ENCODE results near the gene P2RY6. TPM values are rescaled to one million over a fixed set of nuclear protein-coding genes. Genes with fewer than 3 reads are reported as not detected.

P2RY6 gene
- total RNA-seq, 1 experiment from 2014 or later: 0.15 TPM

GRCh38 chr11:73324665-73325035 lies 52.5 kb downstream of the P2RY6 start:
- Histone ChIP-seq H3K4me1 (ENCODE audit: control insufficient read depth in 1 of 2, insufficient read depth in 2 of 2, low read length in 2 of 2) (peaks cover 42 to 55% of the 10 kb centered on the region in 2 experiments), H3K27me3 (ENCODE audit: insufficient read depth, low read length) (no peaks in the 10 kb centered on the region), H3K79me2 (ENCODE audit: insufficient read depth, low read length) (no peaks in the 10 kb centered on the region), H3K27ac (ENCODE audit: low read depth, low read length) (no peak overlapping the region), H3K4me3 (replicated peaks in 1 of 2; ENCODE audit: low read depth in 1 of 2, low read length in 2 of 2) (no peak overlapping the region), H2AFZ (ENCODE audit: low read depth, low read length, poor library complexity, severe bottlenecking) (no peak overlapping the region), H3K9me3 (ENCODE audit: control insufficient read depth in 1 of 2, insufficient read depth in 1 of 2, low read depth in 1 of 2, low read length in 2 of 2) (no peaks in the 10 kb centered on the region), H3K4me2 (ENCODE audit: low read length) (no peak overlapping the region), H4K20me1 (ENCODE audit: insufficient read depth) (no peaks in the 10 kb centered on the region), H3K9ac (ENCODE audit: low read length) (no peak overlapping the region), H3K9me2 (ENCODE audit: insufficient read depth) (no peaks in the 10 kb centered on the region), H3K36me3 (ENCODE audit: control insufficient read depth in 1 of 2, insufficient read depth in 2 of 2, low read length in 2 of 2) (no peaks in the 10 kb centered on the region)
- ChIA-PET POLR2A (interaction anchor here (1.4 kb wide), 1 partner anchor 10 kb away, joined by 3 read pairs; no protein-coding TSS in a partner anchor), RAD21 (ENCODE audit: low non-redundant PET in 1 of 2, low total read pairs in 2 of 2, uncharacterized antibody in 2 of 2, unreplicated experiment in 2 of 2) (no interaction called here), CTCF (interaction anchor here (1.5 kb wide), 1 partner anchor 26 kb away, joined by 5 read pairs; no protein-coding TSS in a partner anchor)
- TF ChIP-seq SP1 (IDR thresholded peaks at IDR 0.05; ENCODE audit: low read depth) (no peak), ATF3 (IDR thresholded peaks at IDR 0.05) (no peak), EGR1 (IDR thresholded peaks at IDR 0.05; ENCODE audit: low read depth) (no peak), REST (IDR thresholded peaks at IDR 0.05; ENCODE audit: low read depth) (no peak), TCF7L2 (IDR thresholded peaks at IDR 0.05; ENCODE audit: borderline replicate concordance, extremely low read depth, insufficient read depth, insufficient read length) (no peak), SRF (IDR thresholded peaks at IDR 0.05; ENCODE audit: low read depth) (no peak), POLR2A (IDR thresholded peaks at IDR 0.05; ENCODE audit: borderline replicate concordance, extremely low read depth, insufficient read depth, insufficient read length) (no peak), YY1 (IDR thresholded peaks at IDR 0.05; ENCODE audit: extremely low read depth, insufficient replicate concordance, low read depth, low read length) (no peak), CTCF (IDR thresholded peaks at IDR 0.05 in 2 of 3, conservative IDR thresholded peaks at IDR 0.05 in 1 of 3; ENCODE audit: borderline replicate concordance in 1 of 3, insufficient read depth in 1 of 3, low read depth in 2 of 3, low read length in 2 of 3) (no peak), RAD21 (IDR thresholded peaks at IDR 0.05; ENCODE audit: low read depth) (no peak), SIN3A (IDR thresholded peaks at IDR 0.05; ENCODE audit: low read depth) (no peak), ELF1 (IDR thresholded peaks at IDR 0.05; ENCODE audit: borderline replicate concordance, low read depth) (no peak), EZH2 (IDR thresholded peaks at IDR 0.05) (no peak), MAX (IDR thresholded peaks at IDR 0.05) (no peak), CBX3 (IDR thresholded peaks at IDR 0.05; ENCODE audit: low read depth) (no peak), POLR2AphosphoS5 (IDR thresholded peaks at IDR 0.05; ENCODE audit: low read depth, low read length) (no peak)
- no TSS peak for BruUV-seq (replicated peaks)
- intact Hi-C loops (cut with micrococcal nuclease): no loop called here
- ATAC-seq: no peak
- no peak for DNase-seq (ENCODE audit: low read depth, low spot score)

All from HCT116 (cell line).